HCT116 (cell line): Measurements from ENCODE around the gene SRPK2.

Experiments
- CEBPB ChIP-seq: IDR thresholded peaks from 2 replicates; pipeline ENCODE4 v1.6.1; 2012; ENCODE audit warnings: low read depth
- EGR1 ChIP-seq: IDR thresholded peaks from 2 replicates; pipeline ENCODE4 v1.6.1; 2012; ENCODE audit warnings: low read depth
- EZH2 ChIP-seq: fragments of 200-600 bp; sonication (generic); IDR thresholded peaks from 2 replicates; pipeline ENCODE4 v1.6.1; 2017; ENCODE audit warnings: antibody characterized with exemption, mixed run types
- FOSL1 ChIP-seq: IDR thresholded peaks from 2 replicates; pipeline ENCODE4 v1.6.1; 2012; ENCODE audit warnings: low read depth
- POLR2A ChIP-seq: IDR thresholded peaks from 2 replicates; pipeline ENCODE4 v1.7.0; 2011; ENCODE audit warnings: borderline replicate concordance; ENCODE audit not compliant: insufficient read depth, insufficient read length; ENCODE audit errors: extremely low read depth
- POLR2AphosphoS5 ChIP-seq: IDR thresholded peaks from 2 replicates; pipeline ENCODE4 v1.6.1; 2011; ENCODE audit warnings: mild to moderate bottlenecking, low read depth, low read length, moderate library complexity
- SIN3A ChIP-seq: IDR thresholded peaks from 2 replicates; pipeline ENCODE4 v1.6.1; 2012; ENCODE audit warnings: low read depth
- SP1 ChIP-seq: IDR thresholded peaks from 2 replicates; pipeline ENCODE4 v1.6.1; 2012; ENCODE audit warnings: low read depth
- ZFX ChIP-seq: fragments of 450-650 bp; IDR thresholded peaks from 2 replicates; pipeline ENCODE4 v1.6.1; 2017
- TF ChIP-seq, protein P1 (sequence below), 3 experiments: fragments of 200-600 bp in 1 of 3; sonication (generic) in 1 of 3; IDR thresholded peaks in 2 of 3; conservative IDR thresholded peaks in 1 of 3; 2 replicates each; pipeline ENCODE4 v1.5.1; 2012 to 2017; ENCODE audit warnings: low read depth in 2 of 3, low read length in 2 of 3, antibody characterized with exemption in 1 of 3, borderline replicate concordance in 1 of 3, control low read depth in 1 of 3, mild to moderate bottlenecking in 1 of 3, mixed read lengths in 1 of 3, mixed run types in 1 of 3, moderate library complexity in 1 of 3; ENCODE audit not compliant: insufficient read depth in 1 of 3
- TF ChIP-seq, protein P2 (sequence below): IDR thresholded peaks from 2 replicates; pipeline ENCODE4 v1.6.1; 2012; ENCODE audit warnings: low read depth
- TF ChIP-seq, protein P3 (sequence below): IDR thresholded peaks from 2 replicates; pipeline ENCODE4 v1.6.1; 2012

DNA sequence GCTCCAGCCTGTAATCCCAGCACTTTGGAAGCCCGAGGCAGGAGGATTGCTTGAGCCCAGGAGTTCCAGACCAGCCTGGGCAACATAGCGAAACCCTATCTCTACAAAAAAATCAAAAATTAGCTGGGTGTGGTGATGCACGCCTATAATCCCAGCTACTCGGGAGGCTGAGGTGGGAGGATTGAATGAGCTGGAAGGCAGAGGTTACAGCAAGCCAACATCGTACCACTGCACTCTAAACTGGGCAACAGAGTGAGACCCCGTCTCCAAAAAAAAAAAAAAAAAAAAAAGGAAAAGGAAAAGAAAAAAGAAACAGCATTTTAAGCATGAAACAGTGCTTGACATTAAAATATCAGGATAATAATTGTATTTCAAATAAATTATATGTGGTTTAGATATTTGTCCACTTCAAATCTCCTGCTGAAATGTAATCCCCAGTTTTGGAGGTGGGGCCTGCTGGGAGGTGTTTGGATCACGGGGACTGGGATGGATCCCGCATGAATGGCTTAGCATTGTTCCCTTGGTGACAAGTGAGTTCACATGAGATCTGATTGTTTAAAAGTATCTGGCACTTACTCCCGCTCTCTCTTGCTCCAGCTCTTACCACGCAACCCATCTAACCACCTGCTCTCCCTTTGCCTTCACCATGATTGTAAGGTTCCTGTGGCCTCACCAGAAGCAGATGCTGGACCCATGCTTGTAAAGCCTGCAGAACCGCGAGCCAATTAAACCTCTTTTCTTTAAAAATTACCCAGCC is 103.4 kb downstream of the SRPK2 start:
- TF ChIP-seq, protein P1, sequence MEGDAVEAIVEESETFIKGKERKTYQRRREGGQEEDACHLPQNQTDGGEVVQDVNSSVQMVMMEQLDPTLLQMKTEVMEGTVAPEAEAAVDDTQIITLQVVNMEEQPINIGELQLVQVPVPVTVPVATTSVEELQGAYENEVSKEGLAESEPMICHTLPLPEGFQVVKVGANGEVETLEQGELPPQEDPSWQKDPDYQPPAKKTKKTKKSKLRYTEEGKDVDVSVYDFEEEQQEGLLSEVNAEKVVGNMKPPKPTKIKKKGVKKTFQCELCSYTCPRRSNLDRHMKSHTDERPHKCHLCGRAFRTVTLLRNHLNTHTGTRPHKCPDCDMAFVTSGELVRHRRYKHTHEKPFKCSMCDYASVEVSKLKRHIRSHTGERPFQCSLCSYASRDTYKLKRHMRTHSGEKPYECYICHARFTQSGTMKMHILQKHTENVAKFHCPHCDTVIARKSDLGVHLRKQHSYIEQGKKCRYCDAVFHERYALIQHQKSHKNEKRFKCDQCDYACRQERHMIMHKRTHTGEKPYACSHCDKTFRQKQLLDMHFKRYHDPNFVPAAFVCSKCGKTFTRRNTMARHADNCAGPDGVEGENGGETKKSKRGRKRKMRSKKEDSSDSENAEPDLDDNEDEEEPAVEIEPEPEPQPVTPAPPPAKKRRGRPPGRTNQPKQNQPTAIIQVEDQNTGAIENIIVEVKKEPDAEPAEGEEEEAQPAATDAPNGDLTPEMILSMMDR (IDR thresholded peaks at IDR 0.05 in 2 of 3, conservative IDR thresholded peaks at IDR 0.05 in 1 of 3; ENCODE audit: borderline replicate concordance in 1 of 3, insufficient read depth in 1 of 3, low read depth in 2 of 3, low read length in 2 of 3), result no peak
- TF ChIP-seq, protein P2, sequence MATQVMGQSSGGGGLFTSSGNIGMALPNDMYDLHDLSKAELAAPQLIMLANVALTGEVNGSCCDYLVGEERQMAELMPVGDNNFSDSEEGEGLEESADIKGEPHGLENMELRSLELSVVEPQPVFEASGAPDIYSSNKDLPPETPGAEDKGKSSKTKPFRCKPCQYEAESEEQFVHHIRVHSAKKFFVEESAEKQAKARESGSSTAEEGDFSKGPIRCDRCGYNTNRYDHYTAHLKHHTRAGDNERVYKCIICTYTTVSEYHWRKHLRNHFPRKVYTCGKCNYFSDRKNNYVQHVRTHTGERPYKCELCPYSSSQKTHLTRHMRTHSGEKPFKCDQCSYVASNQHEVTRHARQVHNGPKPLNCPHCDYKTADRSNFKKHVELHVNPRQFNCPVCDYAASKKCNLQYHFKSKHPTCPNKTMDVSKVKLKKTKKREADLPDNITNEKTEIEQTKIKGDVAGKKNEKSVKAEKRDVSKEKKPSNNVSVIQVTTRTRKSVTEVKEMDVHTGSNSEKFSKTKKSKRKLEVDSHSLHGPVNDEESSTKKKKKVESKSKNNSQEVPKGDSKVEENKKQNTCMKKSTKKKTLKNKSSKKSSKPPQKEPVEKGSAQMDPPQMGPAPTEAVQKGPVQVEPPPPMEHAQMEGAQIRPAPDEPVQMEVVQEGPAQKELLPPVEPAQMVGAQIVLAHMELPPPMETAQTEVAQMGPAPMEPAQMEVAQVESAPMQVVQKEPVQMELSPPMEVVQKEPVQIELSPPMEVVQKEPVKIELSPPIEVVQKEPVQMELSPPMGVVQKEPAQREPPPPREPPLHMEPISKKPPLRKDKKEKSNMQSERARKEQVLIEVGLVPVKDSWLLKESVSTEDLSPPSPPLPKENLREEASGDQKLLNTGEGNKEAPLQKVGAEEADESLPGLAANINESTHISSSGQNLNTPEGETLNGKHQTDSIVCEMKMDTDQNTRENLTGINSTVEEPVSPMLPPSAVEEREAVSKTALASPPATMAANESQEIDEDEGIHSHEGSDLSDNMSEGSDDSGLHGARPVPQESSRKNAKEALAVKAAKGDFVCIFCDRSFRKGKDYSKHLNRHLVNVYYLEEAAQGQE, result no peak
- TF ChIP-seq SP1 (no peak), FOSL1 (no peak), POLR2AphosphoS5 (no peak), EGR1 (no peak), SIN3A (no peak), EZH2 (no peak), POLR2A (no peak), ZFX (no peak), CEBPB (no peak)
- TF ChIP-seq, protein P3, sequence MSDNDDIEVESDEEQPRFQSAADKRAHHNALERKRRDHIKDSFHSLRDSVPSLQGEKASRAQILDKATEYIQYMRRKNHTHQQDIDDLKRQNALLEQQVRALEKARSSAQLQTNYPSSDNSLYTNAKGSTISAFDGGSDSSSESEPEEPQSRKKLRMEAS, result no peak
